Hindlimb muscle (tissue), 1 donor: ENCODE results near the gene MUC2. TPM values are rescaled to one million over a fixed set of nuclear protein-coding genes. Genes with fewer than 3 reads are reported as not detected.

ENCODE experiments used
- DNase-seq: peaks from one replicate; pipeline ENCODE4 v3.0.0-alpha.2; 2013
- polyA plus RNA-seq: library from polyadenylated mRNA; unstranded; fragments of 120-200 nt; gene quantifications from one replicate; pipeline ENCODE4 v1.2.1, GENCODE V29; 2013; ENCODE audit not compliant: insufficient read length

The MUC2 gene
- polyA plus RNA-seq, 1 donor: 0.05 TPM

GRCh38 chr11:1036931-1037330 is 37.7 kb upstream of the MUC2 start:
- no peak for DNase-seq

DNA sequence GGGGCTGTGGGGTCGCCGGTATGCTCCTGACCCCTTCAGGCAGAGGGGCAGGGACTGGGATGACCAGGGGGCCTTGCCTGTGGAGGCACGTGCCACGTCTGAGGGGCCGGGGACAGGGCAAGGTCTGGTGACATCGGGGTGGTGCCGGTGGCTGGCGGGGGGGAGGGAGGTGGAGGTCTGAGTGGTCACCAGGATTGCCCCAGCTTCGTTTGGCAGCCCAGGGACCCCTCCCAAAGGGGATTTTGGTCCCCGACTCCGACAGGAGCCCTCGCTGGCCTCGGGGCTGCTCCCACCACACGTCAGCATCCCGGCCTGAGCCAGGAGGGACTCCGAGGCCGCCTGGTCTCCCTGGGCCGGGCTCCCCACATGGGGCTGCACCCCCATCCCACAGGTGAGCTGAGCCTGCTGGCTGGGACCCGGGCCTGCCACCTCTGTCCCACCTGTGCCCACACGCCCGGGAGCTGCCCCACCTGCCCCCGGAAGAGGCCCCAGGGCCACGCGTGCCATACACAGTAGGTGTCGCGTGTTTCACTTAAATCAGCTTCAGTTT is 37.1 kb upstream of the MUC2 start:
- DNase-seq: no peak

- no peak for DNase-seq
Observed at GRCh38 chr11:1038361-1038760, 36.3 kb upstream of the MUC2 start.

DNA sequence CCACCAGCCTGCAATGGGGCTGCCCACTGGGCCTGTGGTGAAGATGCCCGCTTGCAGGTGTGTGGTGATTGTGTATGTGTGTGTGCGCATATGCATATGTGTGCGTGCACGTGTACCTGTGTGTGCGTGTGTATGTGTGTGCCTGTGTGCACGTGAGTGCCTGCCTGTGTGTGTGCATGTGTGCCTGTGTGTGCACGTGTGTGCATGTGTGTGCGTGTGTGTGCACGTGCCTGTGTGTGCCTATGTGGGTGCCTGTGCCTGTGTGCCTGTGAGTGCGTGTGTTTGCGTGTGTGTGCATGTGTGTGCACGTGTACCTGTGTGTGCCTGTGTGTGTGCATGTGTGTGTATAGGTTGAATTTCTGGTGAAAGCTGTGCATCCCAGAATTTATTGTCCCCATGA is 35.8 kb upstream of the MUC2 start:
- DNase-seq: no peak

DNA sequence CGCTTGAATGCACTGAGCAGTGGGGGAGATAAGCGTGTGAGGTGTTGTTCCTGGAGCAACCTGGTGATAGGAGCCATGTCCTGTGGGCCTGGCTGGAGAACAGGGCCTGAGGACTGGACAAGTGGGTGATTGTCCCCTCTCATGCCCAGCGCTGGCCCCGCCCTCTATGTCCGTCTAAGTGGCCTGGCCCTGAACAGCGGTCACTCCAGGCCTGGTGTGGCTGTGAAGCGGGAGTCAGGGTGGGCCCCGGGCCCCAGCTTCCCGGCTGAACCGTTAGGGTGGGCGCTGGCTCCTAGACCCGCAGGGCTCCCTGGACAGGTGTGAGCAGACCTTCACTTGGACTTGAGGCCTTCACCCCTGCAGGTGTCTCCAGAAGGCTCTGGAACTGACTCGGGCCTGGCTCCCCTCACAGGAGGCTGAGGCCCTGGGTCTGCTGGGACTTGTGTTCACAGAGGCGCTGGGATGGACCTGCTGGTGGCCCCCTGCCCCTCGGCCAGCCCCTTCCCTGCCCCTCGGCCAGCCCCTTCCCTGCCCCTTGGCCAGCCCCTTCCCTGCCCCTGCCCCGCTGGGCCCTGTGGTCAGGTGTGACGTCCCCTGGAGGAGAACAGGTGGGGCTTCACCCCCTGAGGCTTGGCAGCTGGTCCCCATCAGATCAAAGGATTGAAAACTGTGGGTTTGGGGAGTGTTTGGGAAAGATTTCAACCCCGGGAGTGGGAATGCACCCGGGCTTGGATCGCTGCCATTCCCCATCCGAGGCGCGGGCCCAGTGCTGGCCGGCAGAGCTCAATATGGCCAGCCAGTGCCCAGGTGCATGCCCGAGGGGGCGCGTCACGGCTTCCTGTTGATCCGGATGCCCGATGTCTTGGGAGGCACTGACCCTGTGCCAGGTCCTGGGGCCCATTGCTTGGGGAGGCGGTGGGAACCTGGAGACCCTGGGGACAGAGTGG is 34.9 kb upstream of the MUC2 start:
- no peak for DNase-seq

GRCh38 chr11:1040428-1041148 is 34.1 kb upstream of the MUC2 start:
- no peak for DNase-seq

- no peak for DNase-seq
Observed at GRCh38 chr11:1041149-1041467, 33.6 kb upstream of the MUC2 start.

DNA sequence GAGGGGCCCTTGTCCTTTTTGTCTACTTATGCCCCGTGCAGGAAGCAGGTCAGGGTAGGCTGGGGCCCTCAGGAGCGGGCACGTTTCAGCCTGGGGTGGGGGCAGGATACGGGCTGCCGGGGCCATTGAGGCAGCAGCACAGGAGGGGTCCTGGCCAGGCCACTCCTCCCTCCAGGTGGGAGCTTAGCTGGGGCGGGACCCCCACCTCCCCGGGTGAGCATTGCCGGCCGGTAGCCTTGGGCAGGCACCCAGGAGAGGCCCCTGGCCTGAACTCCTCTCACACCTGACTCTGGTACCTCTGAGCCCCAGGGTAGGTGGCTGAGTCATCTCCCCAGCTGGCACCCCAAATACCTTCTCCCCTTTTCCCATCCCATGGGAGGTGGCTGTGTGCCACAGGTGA is 33.2 kb upstream of the MUC2 start:
- no peak for DNase-seq

DNA sequence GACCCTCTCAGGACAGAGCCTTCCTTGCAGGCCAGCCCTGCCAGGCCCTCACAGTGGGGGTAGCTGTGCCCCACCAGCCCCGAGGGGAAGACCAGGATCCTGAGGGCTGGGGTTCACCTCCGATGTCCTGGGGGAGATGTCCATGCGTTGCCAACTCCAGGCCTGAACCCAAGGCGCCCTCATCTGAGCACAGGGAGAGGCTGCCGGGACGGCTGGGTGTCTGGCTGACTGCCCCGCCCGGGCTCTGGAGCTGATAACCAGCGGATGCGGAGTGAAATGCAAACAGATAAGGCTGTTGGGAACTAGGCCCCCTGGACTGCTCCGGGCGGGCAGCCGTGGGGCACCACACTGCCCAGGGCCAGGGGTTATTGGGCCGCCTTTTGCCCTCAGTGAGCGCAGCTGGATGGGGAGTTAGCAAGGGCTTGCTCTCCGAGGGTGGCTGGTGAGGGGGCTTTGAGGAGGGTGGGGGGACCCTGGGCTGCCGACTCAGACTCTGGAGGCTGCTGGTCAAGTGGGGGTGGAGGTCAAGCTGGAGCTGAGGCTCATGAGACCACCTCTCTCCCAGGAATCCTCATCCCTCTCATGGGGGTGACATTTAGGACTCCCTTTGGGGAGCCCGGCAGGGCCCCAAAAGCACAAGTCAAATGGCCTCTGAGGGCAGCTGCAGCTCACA is 32.6 kb upstream of the MUC2 start:
- no peak for DNase-seq

GRCh38 chr11:1042626-1043562 is 31.8 kb upstream of the MUC2 start:
- no peak for DNase-seq

GRCh38 chr11:1043563-1044096 is 31.0 kb upstream of the MUC2 start:
- no peak for DNase-seq

GRCh38 chr11:1044160-1044559 is 30.5 kb upstream of the MUC2 start:
- DNase-seq: no peak

GRCh38 chr11:1047595-1048156 is 27.0 kb upstream of the MUC2 start:
- no peak for DNase-seq

DNA sequence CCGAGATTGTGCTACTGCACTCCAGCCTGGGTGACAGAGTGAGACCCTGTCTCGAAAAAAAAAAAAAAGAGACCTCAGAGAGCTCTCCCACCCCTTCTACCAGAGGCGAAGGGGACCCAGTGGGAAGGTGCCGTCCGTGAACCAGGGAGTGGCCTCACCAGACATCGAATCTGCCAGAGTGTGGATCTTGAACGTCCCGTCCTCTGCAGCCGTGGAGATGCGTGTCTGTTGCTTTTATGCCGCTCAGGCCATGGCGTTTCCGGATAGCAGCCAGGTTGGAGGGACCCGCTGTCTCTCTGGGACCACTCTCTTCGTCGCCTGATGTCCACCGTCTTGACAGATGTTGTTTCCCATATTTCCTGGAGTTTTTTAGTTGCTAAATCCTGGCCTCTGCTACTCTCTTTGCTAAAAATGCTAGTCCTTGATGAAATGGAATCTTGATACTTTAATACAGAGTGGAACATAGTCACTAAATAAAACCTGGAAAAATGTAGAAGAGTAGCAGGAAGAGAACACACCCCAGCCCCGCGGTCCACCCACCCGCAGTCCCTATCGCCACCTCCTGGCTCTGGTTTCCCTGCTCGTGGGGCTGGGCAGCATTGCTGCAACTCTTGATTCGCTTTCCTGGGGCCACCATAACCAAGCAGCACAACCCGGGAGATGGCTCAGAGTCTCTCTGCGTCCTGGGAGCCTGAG is 26.2 kb upstream of the MUC2 start:
- DNase-seq: no peak

DNA sequence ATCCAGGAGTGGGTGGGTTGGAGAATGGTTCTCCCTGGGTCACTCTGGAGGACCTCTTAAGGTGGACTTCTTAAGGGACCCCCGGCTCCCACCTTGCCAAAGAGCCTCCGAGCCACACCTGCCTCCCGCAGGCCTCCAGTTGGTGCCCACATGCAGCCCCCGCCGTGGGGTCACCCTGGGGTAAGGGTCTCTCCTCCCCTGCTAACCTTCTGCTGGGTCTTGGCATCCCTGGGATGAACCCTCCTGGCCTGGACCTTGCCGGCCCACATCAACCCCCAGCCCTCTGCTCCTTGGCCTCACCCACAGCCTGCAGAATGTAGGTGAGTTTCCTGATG is 25.6 kb upstream of the MUC2 start:
- DNase-seq: no peak

DNA sequence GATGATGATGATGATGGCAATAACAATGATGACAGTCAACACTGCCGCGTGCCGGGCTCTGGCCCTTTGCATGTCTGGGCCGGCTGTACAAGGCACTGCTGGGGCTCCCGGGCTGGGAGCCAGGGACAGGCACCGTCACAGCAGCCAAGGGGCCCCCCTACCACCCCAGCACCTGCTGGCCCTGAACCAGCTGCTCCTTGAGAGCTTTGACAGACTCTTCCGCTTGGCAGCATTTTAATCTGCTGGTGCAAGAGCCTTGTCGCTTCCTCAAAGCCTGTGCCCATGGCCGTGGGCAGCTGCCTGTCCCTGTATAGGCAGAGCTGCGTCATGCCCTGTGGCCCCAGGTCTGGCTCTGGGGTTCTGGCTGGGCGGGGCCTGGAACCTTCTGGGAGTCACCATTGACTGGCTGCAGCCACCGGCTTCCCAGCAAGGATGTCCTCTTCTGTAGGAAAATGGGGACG is 25.2 kb upstream of the MUC2 start:
- no peak for DNase-seq

DNA sequence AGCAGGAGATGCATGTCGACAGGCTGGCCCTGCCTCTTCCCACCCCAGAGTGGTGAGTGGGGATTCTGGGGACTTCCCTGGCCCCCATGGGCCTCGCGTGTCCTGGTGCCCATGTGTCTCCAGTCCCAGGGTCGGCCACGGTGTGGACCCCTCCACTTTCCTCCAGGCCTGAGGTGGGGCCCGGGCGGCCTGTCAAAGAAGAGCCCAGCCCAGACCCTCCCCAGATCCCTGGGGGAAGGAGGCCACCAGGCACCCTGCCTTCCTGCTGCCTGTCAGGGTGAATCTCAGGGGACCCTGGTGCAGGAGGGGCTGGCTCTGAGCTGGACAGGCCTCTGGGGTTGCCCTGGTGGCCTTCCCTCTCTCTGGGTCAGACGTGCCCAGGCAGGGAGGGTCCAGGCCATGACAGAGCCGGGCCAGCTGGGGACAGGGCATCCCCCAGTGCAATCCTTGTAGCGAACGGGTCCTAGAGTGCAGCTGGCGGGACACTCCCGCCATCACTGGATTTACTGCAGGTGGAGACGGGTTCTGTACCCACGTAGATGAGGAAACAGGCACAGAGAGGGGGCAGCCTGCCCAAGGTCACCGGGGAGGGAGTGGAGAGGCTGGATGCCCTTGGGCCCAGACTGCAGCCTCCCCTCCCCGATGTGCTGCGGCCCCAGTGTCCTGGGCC is 24.6 kb upstream of the MUC2 start:
- no peak for DNase-seq

DNA sequence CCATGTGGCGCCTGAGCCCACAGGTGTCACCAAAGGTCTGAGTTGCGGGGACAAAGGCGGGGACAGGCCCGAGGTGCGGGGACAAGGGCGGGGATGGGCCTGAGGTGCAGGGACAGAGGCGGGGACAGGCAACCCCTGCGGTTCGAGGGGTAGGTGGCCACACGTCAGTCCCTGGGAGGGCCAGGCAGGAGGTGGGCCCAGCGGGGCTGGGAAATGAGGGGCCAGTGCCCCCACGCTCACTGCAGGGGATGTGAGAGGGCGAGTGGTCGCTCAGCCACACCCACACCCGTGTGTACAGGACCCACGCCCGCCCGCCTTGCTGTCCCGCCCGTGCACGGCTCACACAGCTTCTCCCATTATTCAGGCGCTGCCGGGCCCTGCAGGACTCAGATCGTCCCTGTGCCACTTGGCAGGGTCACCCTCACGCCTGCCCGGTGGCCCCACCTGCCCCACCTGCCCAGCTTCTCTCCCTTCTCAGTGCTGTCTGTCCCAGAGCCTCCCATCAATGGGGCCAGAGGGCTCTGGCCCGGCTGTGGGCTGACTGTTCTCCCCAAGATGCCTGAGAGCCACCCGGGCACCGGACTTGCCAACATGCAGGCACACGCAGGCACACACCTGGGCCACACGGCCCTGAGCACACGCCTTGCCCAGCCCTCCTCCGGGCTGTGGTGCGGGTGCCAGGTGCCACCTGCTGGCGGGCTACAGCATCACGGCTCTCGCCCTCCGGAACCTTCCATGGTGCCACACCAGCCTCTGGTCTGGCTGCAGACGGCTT is 23.9 kb upstream of the MUC2 start:
- DNase-seq: peak; percentile 55
